HG02610 (cell line): ENCODE results near the gene MYORG.
A peak's percentile ranks its signal among the peaks of the same experiment; 100 is the strongest.

ENCODE experiments used
- ATAC-seq: cut with Tn5 transposase; IDR thresholded peaks from one replicate; pipeline ENCODE4 v1.9.1; 2021; ENCODE audit warnings: mild to moderate bottlenecking, moderate library complexity; ENCODE audit not compliant: unreplicated experiment

Gene MYORG

DNA sequence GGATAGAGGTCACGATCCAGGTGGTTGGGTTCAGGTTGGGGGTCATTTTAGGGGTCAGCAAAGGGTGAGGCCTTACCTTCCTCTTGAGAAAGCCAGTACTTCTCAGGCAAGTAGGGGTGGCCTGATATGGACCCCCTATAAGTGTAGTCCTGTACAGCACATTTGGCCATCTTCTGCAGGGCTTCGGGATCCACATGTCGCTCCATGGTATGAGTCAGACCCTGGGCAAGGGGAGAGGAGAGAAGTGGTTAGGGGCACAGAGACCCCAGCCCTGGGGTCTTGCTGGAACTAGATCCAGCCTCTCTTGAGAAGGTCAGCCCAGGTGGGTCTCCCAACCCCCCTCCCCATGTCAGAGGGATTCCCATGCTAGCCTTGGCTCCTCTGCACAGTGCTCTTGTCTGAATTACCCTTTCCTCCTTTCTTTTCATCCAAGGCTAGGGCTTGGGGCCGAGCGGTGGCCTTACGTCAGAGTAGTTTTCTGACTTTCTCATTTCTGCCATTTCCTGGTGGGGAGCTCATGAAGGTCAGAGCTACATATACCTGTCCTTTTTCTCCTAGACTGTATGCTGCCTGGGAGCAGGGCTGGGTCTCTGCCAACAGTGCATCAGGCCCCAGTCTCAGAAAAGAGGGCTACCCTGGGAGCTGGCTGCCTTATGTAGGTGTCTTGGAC is 9.0 kb upstream of the MYORG start:
- no peak for ATAC-seq

DNA sequence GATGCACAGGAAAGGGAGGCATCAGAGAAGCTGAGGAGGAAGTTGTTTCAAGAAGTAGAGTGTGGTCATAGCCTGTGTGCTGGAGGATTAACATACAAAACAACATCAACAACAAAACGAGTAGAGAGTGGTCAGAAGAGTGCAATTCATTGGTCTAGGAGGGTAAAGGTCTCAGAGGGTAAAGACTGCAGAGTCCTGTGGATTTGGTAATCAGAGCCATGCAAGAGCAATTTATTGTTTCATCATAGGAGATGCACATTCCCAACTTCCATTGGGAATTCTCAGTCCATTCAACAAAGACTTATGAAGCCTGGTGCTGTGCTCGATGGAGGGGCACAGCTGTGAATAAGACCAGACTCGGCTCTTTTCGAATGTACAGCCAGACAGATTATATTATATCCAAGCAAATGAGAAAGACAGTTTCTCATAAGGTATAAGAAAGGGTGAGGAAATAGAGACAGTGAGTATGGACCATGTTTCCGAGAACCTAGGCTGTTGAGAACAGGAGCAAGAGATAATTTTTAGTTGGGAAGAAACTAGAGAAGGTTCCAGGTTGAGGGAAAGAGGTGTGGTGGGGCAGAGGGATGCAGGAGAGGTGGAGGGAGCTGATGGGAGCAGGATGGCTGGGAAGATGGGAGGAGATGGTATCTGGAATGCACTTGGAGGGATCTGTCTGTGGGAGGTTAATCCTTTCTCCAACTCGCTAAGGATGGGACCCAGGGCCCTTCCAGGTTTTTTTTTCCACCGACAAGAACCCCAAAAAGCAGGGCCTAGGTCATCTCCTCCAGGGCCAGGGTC is 7.9 kb upstream of the MYORG start:
- ATAC-seq: no peak

DNA sequence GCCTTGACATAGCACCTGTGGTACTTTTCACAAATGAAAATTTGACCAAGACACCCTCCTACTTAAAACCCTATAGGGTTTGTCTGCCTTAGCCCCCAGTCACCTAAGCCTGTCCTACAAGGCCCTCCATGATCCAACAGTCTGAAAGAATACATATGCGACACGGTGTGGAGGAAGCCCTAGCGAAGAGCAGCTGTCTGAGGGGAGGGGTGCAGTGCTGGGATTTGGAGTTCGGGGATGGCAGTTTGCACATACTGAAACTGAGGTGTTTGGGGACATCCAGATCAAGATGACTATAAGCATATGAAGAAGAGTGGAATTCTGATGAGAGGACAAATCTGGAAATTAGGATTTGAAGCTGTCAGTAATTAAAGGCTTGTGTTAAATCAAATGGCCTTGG is 7.2 kb upstream of the MYORG start:
- no peak for ATAC-seq

DNA sequence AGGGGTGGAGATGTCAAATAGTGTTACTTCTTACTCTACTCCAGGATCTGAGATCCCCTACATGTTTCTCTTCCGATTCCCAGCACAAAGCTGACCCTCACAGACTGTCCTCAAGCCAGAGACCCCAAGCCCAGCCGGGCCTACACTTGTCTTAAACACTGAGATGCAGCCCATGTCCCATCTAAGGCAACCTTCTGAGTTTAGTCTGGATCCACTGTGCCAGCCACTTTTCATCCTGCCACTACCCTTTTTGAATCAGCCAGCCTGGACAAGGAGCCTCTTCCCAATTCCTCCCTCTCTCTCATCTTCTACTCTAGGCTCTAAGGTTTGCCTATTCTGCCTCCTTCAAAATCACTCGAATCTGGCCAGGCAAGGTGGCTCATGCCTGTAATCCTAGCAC is 6.2 kb upstream of the MYORG start:
- no peak for ATAC-seq

DNA sequence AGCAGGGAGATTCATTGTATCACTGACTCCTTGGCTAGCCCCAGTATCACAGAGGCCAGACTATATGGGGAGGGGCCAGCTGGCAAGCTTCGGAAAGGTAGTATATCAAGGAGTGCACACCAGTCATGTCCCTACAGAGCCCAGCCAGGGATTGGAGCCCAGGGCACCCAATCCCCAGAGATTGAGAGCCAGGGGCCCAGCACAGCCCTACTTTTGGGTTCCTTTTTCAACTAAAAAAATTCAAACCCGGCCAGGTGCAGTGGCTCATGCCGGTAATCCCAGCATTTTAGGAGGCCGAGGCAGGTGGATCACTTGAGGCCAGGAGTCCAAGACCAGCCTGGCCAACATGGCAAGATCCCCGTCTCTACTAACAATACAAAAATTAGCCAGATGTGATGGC is 5.4 kb upstream of the MYORG start:
- no peak for ATAC-seq

DNA sequence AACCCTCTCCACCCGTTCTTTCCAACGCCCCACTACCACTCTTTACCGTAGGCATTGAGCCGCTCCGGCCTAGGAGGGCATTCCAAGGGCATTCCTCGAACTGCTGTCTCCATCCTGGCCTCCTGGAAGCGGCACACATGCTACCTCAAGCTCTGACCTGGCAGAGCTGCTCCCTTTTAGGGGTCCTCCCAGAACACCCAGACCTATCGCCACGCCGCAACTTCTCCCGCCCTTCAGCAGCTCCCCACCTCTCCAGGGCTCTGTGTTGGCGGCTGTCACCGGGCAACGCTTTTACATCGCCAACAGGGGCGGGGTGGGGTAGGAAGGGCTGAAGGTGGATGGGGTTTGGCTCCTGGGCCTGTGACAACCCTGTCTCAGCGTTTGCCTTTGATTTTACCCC is 4.6 kb upstream of the MYORG start:
- ATAC-seq: no peak

DNA sequence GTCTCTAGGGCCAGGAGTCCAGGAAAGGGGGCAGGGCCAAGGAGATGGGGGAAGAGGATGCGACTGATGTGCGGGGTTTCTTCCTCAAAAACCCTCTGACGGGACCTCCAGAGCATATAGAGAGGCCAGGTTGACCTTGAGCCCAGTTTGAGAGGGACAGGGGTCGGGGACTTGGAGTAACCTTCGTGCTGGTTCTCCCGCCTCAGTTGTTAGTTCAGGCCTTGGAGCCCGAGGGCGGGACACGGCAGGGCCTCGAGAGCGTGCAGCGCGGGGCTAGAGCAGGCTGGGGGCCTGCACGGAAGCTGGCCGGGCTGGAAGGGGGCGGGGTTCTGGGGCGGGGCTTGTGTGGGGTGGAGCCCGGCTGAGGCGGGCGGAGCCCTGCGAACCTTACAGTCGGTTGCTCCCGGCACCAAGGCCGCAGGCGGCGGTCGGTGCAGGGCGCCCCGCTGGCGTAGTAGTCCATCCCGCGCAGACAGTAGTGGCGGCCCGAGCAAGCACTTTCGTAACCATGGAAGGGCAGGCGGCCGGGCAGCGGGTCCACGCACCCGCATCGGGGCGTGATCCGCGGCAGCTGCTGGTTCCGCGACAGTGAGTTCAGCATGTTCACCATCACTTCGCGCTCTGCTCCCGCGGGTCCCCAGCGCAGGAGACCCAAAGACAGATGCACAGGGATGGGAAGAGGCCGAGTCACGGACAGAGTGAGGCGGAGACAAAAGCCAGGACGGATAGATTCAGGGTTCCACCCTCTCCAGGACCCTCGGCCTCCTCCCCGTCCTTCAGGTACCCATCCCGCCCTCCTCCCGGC is 4.0 kb upstream of the MYORG start:
- ATAC-seq: peak; percentile 37

DNA sequence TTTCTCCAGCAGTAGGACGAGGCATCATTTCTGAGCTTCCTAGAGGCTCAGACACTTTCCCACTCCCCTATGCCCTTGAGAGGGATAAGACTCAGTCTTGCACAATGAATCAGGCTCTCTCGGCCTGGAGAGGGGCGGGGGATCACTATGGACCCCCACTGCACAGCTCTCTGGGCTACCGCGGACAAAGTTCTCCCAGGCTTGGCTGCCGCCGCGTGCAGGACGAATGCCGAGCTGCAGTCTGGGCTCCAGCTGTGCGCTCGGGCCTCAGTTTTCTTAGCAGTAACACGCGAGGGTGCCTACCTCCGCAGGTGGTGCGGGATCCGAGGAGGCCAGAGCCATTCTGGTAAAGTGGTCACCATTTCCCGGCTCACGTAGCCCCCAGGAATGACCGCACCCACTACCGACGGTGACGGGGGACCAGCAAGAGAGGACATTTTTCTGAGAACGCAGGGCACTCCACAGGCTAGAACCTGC is 3.4 kb upstream of the MYORG start:
- ATAC-seq: no peak

DNA sequence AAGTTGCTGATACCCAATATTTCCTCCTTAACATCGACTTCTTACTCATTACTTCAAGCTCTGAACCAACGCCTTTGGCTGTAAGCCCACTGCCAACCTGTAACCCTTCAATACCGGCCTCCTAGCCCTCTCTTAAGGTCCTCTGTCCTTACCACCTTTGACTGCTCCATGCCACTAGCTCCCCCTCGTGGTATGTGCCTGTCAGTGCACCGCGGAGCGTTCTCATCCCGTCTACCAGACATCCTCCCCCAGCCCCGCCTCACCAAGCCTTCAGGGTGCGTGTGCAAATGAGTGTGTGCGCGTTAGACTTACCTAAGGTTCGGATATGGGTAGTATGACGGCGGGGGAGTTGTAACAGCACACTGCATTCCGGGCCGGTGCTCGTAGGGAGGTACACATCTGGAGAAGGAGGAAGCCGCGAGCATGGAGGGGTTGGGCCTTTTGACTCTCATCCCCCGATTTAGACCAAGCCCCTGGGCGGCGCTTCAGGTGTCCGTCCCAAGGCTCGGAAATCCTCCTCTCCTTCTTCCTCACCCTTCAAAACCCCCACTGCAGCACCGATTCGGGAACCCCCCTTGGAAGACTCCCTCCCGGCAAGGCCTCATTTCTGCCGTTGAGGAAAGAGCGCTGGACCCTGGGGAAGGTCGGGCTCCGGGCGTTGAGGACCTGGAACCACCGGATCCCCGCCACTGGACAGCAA is 2.8 kb upstream of the MYORG start:
- peak; percentile 35 for ATAC-seq

DNA sequence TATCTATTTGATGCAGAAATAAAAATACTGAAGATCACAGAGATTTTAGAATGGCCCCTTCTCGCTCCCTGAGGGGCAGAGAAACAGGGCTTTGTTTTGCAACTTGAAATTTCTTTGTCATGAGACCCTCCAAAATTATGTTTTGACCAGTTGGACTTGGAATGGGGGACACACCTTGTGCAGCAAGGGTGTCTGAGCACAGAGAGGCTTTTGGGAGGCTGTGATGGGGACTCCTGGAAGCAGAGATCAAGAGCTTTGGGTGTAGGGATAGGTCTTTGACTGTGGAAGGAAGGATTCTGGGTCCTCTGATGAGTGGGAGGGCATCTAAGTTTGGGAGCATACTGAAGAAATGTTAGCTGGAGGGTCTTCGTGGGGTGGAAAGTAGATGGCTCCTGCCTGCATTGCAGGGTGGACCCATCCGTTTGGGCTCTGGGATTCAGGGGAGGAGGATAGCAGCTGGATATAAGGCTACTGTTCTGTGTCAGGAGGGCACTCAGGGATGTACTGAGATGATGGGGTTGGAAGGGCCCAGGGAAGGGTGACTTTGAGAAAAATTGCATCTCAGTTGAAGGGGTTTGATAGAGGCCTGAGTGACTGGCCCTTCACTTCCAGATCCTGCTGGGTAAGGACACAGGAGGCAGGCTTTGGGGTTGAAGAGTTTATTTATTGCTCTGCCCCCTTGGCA is 1.8 kb upstream of the MYORG start:
- ATAC-seq: no peak

DNA sequence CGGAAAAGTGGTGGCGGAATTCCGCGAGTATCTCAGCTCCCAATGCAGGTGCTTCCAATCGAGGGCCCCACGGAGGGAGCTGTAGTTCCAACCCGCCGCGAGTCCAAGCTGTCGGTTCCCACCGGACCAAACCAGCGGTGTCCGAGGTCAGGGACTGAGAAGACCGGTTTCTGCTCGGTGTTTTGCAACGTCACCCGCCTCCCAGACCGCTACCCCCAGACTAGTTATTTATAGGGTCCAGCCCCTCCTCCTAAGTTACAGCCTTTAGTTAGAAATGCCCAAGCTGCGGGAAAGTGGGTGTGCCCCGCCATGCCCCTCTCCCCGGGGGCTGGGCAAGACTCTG is 677 bp upstream of the MYORG start:
- no peak for ATAC-seq

DNA sequence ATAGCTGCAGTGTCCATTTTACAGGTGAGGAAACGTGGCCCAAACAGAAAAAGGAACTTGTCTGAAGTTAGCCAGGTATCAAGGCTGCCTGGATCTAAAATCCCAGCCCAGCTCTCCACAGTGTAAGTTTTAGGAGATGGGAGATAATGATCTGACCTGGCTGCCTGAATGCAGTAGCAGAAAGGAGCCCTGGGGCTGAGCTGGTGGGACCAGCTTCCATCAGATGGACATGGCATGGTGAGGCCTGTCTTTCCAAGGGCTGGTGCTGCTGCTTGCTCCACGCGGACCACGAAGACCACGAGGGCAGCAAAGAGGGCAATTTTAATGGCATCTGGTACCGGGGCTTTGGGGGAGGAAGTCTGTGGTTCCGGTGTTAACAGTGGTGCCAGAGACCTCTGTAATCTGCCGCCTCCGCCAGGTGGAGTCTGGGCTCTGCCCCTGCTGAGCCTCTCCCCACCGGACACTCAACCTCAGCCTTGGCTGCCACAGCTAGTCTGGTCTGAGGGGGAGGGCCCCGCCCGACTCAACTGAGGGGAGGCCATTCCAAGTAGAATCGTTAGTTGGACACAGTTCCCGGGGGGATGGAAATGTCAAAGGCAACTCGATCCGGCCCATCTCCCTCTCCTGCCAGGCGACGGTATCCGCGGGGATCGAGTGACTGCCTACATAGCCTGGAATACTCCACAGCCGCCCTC is 650 bp downstream of the MYORG start:
- no peak for ATAC-seq

DNA sequence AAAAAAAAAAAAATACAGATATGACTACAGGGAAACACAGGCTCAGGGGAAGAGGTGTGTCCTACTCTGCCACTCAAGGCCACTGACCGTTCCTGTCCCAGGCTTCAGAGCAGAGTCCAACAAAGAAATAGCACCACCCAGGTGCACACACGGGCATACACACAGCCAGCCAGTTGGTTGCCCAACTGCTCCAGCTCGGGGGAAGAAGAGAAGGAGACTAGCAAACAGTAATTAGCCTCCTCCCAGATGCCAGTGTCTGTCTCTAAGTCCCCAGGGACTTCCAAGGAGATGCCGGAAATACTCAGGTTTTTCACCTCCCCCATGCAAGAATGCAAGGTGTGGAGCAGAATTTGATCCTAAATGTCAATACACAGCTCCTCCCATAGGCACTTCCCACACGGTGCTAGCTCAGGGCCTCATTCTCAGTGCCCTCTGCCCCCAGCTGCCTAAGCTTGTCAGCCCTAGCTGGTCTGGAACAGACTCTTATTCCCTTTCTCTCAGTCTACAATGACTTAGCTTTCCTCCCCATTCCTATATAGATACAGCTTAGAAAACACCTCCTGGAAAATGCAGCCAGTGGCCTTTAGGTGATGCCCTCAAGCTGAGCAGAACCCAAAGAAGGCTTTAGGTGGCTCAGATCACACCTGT is 1.7 kb downstream of the MYORG start:
- no peak for ATAC-seq

DNA sequence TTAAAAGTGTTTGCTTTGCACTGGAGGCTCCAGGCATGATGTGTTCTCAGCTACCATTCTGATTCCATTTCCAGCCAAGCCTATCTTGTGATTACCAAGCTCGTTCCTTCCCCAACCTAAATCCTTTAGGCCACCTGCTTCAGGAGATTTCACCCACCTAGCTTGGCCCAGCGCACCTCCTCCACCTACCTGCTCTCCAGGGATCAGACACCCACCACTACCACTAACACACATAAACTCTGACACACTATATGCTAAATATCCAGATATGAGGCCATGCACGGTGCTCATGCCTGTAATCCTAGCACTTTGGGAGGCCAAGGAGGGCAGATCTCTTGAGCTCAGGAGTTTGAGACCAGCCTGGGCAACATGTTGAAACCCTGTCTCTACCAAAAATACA is 2.4 kb downstream of the MYORG start:
- no peak for ATAC-seq

DNA sequence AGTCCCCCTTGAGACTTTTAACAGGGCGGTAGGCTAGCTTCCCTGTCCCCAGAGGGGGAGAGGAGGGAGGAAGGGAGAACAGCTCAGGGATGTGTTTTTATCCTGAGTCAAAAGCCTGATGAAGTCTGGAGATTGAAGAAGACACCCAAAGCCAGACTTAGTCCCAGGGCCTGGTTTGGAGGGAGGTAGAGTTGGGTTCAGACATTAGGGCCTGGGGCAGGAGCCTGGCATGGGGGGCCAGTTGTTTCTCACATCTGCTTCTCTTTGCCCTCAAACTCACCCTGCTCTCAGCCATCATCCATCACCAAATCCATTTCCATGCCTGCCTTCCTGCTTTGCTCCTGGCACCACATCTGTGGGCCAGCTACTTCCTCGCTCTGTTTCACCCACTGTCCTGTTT is 2.9 kb downstream of the MYORG start:
- ATAC-seq: no peak

DNA sequence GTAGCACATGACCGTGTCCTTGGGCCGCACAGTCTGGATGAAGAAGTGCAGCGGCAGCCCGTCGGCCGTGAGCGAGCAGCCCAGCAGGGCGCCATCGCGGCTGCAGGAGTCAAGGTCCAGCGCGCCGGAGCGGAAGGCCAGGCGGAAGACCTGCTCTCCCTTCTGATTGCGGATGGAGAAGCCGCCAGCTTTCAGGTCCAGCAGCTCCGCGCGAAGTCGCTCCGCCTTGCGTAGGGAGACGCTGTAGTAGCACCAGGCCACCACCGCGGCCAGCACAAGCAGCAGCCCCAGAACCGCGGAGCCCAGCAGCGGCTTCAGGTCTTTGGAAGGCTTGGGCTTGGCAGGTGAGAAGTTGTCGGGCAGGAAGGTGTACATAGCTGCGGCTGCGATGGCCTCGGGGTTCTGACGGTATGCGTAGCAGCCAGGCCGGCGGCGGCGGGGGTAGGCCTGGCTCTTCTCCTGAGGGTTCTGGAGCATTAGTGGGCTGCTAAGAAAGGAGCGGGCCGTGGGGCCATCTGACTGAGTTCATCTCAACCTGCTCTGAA is 4.2 kb downstream of the MYORG start:
- no peak for ATAC-seq

DNA sequence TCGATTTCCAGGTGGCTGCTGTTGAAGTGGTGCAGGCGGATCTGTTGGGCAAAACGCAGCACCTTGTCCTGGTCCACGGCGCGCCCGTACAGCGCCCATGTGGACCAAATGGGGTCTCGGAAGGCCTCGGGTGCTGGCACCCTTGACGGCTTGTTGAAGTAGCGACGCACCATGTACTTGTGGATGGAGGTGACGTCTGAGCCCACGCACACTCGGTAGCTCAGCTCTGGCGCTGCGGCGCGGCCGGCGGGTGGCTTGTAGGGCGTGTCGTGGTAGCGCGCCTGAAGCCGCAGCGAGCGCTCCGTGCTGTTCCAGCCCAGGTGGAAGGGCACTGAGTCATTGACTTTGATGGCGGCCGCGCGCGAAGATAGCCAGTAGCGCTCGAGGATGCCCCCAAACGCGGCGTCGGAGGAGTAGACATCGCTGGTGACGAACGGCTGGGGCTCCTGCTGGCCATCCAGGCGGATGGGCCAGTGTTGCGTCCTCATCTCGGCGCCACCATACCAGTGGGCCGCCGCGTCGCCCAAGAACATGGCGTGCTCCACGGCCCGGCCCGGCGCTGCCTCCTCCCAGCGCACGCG is 4.7 kb downstream of the MYORG start:
- ATAC-seq: no peak

DNA sequence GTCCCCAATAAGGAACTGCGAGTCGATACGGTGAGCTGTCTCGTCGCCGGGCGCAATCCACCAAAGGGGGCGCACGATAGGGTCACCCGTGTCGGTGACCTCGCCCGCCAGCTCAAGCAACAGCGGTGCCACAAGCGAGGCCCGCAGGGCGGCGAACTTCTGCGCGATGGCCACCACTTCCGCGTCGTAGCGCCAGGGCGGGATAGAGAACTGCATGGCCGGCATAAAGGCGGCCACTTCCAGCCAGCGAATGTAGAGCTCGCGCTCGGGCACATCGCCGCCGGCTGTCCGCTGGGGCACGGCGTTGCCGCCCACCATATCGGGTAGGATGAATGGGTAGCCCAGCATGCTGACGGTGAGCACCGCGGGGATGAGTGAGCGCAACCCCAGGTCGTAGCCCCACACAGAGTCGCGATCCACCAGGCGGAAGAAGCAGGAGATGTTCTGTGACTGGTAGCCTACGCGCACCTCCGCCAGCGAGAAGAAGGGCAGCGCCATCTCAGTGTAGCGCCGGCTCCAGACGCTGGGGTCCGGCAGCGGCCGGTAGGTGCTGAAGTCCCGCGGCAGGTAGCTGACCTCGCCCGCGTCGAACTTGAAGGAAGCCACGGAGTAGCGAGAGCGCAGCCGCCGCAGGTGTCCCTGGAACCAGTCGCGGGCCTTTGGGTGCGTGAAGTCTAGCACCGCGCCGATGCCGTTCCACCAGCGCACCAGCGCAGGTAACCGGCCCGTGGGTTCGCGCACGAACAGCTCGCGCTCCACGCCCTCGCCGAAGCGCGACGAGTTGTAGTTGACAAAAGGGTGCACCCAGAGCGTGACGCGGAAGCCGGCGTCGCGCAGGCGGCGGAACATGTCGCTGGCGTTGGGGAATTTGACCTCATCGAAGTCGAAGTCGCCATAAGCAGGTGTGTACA is 5.5 kb downstream of the MYORG start:
- no peak for ATAC-seq
